Karpas-422 (cell line): Measurements from ENCODE around the gene REC8. TPM values are rescaled to one million over a fixed set of nuclear protein-coding genes. Genes with fewer than 3 reads are reported as not detected.
"Not testable (repeated sequence)": the region's sequence is repeated elsewhere in the genome, so short reads cannot be mapped to it uniquely, and the experiment has no call there.

Experiments used
- DNase-seq: peaks from one replicate; pipeline ENCODE4 v3.0.0-alpha.2; 2015
- H2AFZ ChIP-seq: fragments of 200-600 bp; sonication (generic); 2 replicates; pipeline ENCODE4 v1.6.1; 2014; ENCODE audit warnings: antibody characterized with exemption, low read length, mixed read lengths
- H3K27ac ChIP-seq: fragments of 200-600 bp; sonication (generic); 2 replicates; pipeline ENCODE4 v1.5.1; 2014; ENCODE audit warnings: mild to moderate bottlenecking, low read length, moderate library complexity
- H3K27me3 ChIP-seq: fragments of 200-600 bp; sonication (generic); 2 replicates; pipeline ENCODE4 v1.6.1; 2014; ENCODE audit warnings: low read length, mixed read lengths
- H3K36me3 ChIP-seq: fragments of 200-600 bp; sonication (generic); 2 replicates; pipeline ENCODE4 v1.6.1; 2014; ENCODE audit warnings: low read length, mixed read lengths; ENCODE audit not compliant: insufficient read depth
- H3K4me1 ChIP-seq: fragments of 200-600 bp; sonication (generic); 2 replicates; pipeline ENCODE4 v1.6.1; 2014; ENCODE audit warnings: mild to moderate bottlenecking, low read length, mixed read lengths
- H3K4me2 ChIP-seq: fragments of 200-600 bp; sonication (generic); 2 replicates; pipeline ENCODE4 v1.6.1; 2014; ENCODE audit warnings: low read length, low read depth, mild to moderate bottlenecking; ENCODE audit not compliant: poor library complexity, severe bottlenecking
- H3K4me3 ChIP-seq: fragments of 200-600 bp; sonication (generic); 2 replicates; pipeline ENCODE4 v1.5.1; 2014; ENCODE audit warnings: mild to moderate bottlenecking, antibody characterized with exemption, low read length, mixed read lengths
- H3K79me2 ChIP-seq: fragments of 200-600 bp; sonication (generic); 2 replicates; pipeline ENCODE4 v1.6.1; 2014; ENCODE audit warnings: mild to moderate bottlenecking, low read length, mixed read lengths
- H3K9ac ChIP-seq: fragments of 200-600 bp; sonication (generic); 2 replicates; pipeline ENCODE4 v1.6.0; 2014; ENCODE audit warnings: low read length
- H3K9me2 ChIP-seq: fragments of 200-600 bp; sonication (generic), shearing (Covaris generic); replicated peaks from 2 replicates; pipeline ENCODE4 v1.6.0; 2014; ENCODE audit warnings: mild to moderate bottlenecking, low read length, moderate library complexity; ENCODE audit not compliant: insufficient read depth
- H3K9me3 ChIP-seq: fragments of 300-700, 200-600 bp; sonication (generic); 2 replicates; pipeline ENCODE4 v1.6.1; 2014; ENCODE audit warnings: low read length, mixed read lengths
- H4K20me1 ChIP-seq: fragments of 200-600 bp; sonication (generic); 2 replicates; pipeline ENCODE4 v1.6.1; 2014; ENCODE audit warnings: mild to moderate bottlenecking, antibody characterized with exemption, low read length, low read depth; ENCODE audit not compliant: insufficient read depth
- total RNA-seq: library from RNA; depleted of rRNA; stranded (reverse); fragments of >200 nt; shearing (Covaris generic); gene quantifications from 2 replicates; pipeline ENCODE4 v1.2.3, GENCODE V29; 2014; ENCODE audit warnings: low replicate concordance

Gene REC8
- total RNA-seq, 1 experiment from 2014 or later: 22.1 TPM

DNA sequence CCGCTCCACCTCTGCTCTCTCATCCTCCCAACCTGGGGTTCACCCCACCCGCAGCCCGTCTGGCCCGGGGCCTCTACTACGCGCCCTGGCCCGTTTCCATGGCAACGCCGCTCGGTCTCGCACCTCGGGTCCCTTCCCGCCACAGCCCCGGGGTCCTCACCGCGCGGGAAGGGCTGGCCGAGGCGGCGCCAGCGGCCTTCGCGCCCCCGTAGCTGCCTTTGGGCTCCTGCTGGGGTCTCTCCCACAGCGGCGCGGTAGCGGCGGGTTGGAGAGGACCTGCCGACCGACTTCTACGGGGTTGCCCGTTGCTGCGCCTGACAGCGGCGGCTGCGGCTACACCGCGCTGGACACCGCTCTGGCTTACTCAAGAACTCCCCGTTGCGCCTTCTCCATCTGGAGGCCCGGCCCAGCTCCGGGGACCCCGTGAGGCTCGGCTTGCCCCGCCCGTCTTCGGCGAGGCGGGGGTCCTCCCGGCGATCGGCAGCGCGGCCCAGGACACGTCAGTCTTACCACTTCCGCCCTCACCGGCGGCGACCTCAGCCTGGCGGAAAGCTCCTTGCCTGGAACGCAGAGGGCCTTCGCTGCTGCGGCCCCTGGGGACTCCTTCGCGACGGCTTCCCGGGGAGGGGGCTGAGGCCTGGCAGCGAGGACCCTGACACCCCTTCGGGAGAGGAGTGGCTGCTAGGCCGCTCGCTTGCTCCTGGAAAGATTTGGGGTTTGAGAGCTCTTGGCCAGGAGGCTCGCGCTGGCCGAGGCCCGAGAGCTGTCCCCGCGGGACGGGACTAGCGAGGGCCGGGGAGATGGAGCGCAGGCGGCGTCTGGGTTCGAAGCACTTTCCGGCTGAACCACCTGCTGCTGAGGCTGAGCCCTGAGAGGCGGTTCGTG lies 23.5 kb downstream of the REC8 start, which contains the start of gene TM9SF1:
TM9SF1 (minus strand) TSS at position 256 of the 885 bp plus-strand sequence. CDS start 422 bp downstream, outside the sequence.
- no peaks in the 10 kb centered on the region for H3K9me3 ChIP-seq
- peak within 1 kb of the TSS; percentile 78 for H3K27ac ChIP-seq
- H3K27me3 ChIP-seq: no peaks in the 10 kb centered on the region
- peak within 1 kb of the TSS; percentile 74 for H3K4me2 ChIP-seq
- H3K79me2 ChIP-seq: peaks cover 37% of the 10 kb centered on the region
- H3K4me3 ChIP-seq: peak within 1 kb of the TSS; percentile 72
- no peaks in the 10 kb centered on the region for H4K20me1 ChIP-seq
- peaks cover 23% of the 10 kb centered on the region for H3K36me3 ChIP-seq
- H3K4me1 ChIP-seq: peaks cover 35% of the 10 kb centered on the region
- no peaks in the 10 kb centered on the region for H3K9me2 ChIP-seq
- peak within 1 kb of the TSS; percentile 89 for H3K9ac ChIP-seq
- peak; percentile 97 for DNase-seq
- H2AFZ ChIP-seq: peak within 1 kb of the TSS; percentile 74; the same call in 1 of the 2 replicates

DNA sequence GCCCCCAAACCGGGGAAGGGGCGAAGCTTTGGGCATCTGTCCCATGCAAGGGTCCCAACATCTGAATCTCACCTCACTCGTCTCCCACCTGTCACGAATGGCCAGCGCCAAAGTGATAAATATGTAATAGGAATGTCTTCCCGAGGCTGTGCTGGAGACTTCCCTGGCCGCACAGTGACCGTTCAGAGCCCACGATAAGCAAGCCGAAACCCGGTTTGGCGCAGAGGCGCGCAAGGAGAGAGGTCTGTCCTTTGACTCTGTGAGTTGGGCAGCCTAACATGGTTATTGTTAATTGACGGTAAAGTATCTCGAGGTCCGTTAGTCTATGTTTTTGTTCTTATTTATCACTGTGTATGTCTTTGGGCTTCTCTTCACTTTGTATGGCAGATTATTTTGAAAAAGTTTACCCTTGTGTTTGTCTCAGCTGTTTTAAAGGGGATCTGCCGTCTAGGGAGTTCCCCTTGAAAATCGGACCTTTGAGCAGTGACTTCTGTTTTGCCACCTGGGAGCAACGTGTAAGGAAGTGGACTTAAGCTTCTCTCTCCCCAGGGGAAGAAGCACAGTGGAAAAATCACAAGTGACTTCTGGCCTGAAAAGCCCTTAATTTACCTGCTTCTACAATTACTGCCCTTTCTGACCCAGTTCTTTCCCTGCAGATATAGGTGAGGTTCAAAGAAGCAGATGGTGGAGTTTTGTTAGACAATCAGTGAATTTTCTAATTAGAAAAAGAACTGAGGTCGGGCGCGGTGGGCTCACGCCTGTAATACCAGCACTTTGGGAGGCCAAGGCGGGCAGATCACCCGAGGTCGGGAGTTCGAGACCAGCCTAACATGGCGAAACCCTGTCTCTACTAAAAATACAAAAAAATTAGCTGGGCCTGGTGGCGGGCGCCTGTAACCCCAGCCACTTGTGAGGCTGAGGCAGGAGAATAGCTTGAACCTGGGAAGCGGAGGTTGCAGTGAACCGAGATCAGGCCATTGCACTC lies 24.5 kb downstream of the REC8 start:
- Histone ChIP-seq H3K4me3 (peak overlapping the region; percentile 72), H3K4me1 (peaks cover 35% of the 10 kb centered on the region), H3K9me2 (no peaks in the 10 kb centered on the region), H3K9me3 (no peaks in the 10 kb centered on the region), H4K20me1 (no peaks in the 10 kb centered on the region), H2AFZ (peak overlapping the region; percentile 74; the same call in 1 of the 2 replicates), H3K27ac (peak overlapping the region; percentile 78), H3K79me2 (peaks cover 33% of the 10 kb centered on the region), H3K9ac (peak overlapping the region; percentile 89), H3K27me3 (no peaks in the 10 kb centered on the region), H3K4me2 (peak overlapping the region; percentile 74), H3K36me3 (peaks cover 23% of the 10 kb centered on the region)
- peak; percentile 81 for DNase-seq

DNA sequence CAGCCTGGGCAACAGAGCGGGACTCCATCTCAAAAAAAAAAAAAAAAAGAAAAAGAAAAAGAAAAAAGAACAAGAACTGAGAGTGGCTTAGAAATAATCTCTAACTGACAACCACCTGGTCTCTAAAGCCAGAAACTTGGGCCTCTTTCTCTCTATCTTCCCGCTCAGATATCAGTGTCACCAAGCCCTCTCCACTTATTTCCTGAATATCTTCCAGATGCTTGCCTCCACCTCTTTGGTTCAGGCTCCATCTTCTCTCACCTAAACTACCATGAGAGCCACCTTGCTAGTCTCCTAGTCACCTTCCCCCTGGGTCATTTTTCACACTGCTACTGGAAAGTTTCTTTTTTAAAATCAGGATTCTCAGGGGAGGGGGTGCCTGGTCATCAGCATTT lies 25.2 kb downstream of the REC8 start:
- peak overlapping the region; percentile 72 for H3K4me3 ChIP-seq
- peaks cover 23% of the 10 kb centered on the region for H3K36me3 ChIP-seq
- H3K4me1 ChIP-seq: peaks cover 35% of the 10 kb centered on the region
- peak overlapping the region; percentile 89 for H3K9ac ChIP-seq
- 0 out of 2 replicates have a peak, but pooled peaks cover 2% of the 10 kb centered on the region for H3K9me3 ChIP-seq
- H3K27me3 ChIP-seq: no peaks in the 10 kb centered on the region
- peak overlapping the region; percentile 78 for H3K27ac ChIP-seq
- H4K20me1 ChIP-seq: no peaks in the 10 kb centered on the region
- no peak overlapping the region for H2AFZ ChIP-seq
- no peaks in the 10 kb centered on the region for H3K9me2 ChIP-seq
- no peak for DNase-seq
- peaks cover 29% of the 10 kb centered on the region for H3K79me2 ChIP-seq
- H3K4me2 ChIP-seq: peak overlapping the region; percentile 74

DNA sequence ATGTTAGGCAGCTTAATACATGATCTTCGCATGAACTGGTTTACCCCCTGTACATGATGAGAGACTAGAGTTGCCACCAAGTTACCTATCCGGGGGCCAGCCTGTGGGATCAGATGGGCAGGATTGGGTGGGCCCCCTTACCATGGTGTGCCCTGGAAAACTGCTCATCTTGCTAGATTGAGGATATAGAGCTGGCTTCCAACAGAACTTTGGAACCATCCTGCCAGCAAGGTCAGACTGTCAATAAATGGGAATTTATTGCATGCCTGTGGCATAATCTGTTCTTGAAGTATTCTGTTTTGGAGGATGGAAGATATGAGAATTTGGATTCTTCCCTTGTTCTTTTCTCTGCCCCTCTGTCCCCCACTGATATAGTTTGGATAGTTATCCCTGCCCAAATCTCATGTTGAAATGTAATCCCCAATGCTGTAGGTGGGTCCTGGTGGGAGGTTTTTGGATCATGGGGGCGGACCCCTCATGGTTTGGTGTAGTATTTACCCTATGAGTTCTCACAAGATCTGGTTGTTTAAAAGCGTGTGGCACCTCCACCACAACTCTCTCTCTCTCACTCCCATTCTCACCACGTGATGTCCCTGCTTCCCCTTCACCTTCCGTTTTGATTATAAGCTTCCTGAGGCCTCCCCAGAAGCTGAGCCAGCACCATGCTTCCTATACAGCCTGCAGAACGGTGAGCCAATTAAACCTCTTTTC lies 27.1 kb downstream of the REC8 start:
- H3K4me1 ChIP-seq: peaks cover 33% of the 10 kb centered on the region
- no peak overlapping the region for H3K9ac ChIP-seq
- peaks cover 8% of the 10 kb centered on the region for H3K9me3 ChIP-seq
- H3K9me2 ChIP-seq: no peaks in the 10 kb centered on the region
- H3K79me2 ChIP-seq: peaks cover 16% of the 10 kb centered on the region
- no peak overlapping the region for H3K4me3 ChIP-seq
- no peak overlapping the region for H2AFZ ChIP-seq
- H3K27me3 ChIP-seq: no peaks in the 10 kb centered on the region
- no peak overlapping the region for H3K27ac ChIP-seq
- DNase-seq: no peak
- no peak overlapping the region for H3K4me2 ChIP-seq
- H3K36me3 ChIP-seq: peaks cover 26% of the 10 kb centered on the region
- H4K20me1 ChIP-seq: no peaks in the 10 kb centered on the region

DNA sequence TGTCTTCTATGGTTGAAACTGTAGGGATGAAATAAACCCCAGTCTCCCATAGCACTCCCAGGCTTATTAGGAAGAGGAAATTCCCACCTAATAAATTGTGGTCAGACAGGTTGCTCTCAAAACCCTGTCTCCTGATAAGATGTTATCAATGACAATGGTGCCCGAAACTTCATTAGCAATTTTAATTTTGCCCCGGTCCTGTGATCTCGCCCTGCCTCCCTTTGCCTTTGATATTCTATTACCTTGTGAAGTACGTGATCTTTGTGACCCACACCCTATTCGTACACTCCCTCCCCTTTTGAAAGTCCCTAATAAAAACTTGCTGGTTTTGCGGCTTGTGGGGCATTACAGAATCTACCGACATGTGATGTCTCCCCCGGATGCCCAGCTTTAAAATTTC lies 30.7 kb downstream of the REC8 start:
- H2AFZ ChIP-seq, H3K27ac ChIP-seq, H3K4me2 ChIP-seq, H3K9me2 ChIP-seq, DNase-seq, H3K4me3 ChIP-seq, H3K4me1 ChIP-seq, H3K27me3 ChIP-seq, H3K79me2 ChIP-seq, H4K20me1 ChIP-seq, H3K9ac ChIP-seq, H3K9me3 ChIP-seq: not testable (repeated sequence)
- peaks cover 57% of the 10 kb centered on the region for H3K36me3 ChIP-seq

DNA sequence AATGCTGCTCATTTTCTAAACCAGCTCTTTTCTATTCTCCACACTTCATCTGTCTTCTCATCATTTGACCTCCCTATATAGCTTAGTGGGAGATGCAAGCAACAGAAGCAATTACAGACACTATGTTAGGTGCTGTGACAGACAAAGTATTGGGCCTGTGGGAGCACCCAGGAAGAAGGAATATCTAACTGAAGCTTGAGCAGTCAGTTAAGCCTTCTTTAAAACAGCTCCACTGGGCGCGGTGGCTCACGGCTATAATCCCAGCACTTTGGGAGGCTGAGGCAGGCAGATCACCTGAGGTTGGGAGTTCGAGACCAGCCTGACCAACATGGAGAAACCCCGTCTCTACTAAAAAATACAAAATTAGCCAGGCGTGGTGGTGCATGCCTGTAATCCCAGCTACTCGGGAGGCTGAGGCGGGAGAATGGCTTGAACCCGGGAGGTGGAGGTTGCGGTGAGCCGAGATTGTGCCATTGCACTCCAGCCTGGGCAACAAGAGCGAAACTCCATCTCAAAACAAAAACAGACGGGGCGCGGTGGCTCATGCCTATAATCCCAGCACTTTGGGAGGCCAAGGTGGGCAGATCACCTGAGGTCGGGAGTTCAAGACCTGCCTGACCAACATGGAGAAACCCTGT lies 31.5 kb downstream of the REC8 start:
- H3K27me3 ChIP-seq, H3K9ac ChIP-seq, H3K79me2 ChIP-seq, DNase-seq, H3K4me2 ChIP-seq, H3K27ac ChIP-seq, H3K4me1 ChIP-seq, H3K9me2 ChIP-seq, H3K4me3 ChIP-seq, H4K20me1 ChIP-seq, H2AFZ ChIP-seq, H3K9me3 ChIP-seq: not testable (repeated sequence)
- peaks cover 65% of the 10 kb centered on the region for H3K36me3 ChIP-seq
